DND-41 (cell line): Measurements from ENCODE around the gene CCDC92B.

Experiments
- ATAC-seq: fragments of 200-7000 bp; cut with Tn5 transposase; 3 replicates; pipeline ENCODE4 v1.9.1; 2021; ENCODE audit warnings: low read depth; ENCODE audit not compliant: insufficient read depth
- DNase-seq: peaks from one replicate; pipeline ENCODE4 v3.0.0-alpha.2; 2020
- H2AFZ ChIP-seq: 2 replicates; pipeline ENCODE4 v1.6.0; 2012; ENCODE audit warnings: low read depth, low read length
- H3K27ac ChIP-seq: 2 replicates; pipeline ENCODE4 v1.5.1; 2012; ENCODE audit warnings: low read length, inconsistent platforms
- H3K27me3 ChIP-seq: fragments of 200-600 bp; sonication (generic); 2 replicates; pipeline ENCODE4 v1.6.0; 2012; ENCODE audit warnings: low read length, mild to moderate bottlenecking, inconsistent platforms; ENCODE audit not compliant: insufficient read depth, poor library complexity
- H3K36me3 ChIP-seq: 2 replicates; pipeline ENCODE4 v1.5.1; 2012; ENCODE audit warnings: low read length, inconsistent platforms; ENCODE audit not compliant: insufficient read depth
- H3K4me1 ChIP-seq: 2 replicates; pipeline ENCODE4 v1.5.1; 2012; ENCODE audit warnings: mild to moderate bottlenecking, low read length; ENCODE audit not compliant: insufficient read depth
- H3K4me2 ChIP-seq: 2 replicates; pipeline ENCODE4 v1.6.0; 2012; ENCODE audit warnings: mild to moderate bottlenecking, moderate library complexity, low read length, inconsistent platforms; ENCODE audit not compliant: insufficient read depth
- H3K4me3 ChIP-seq, 2 experiments: fragments of 200-600 bp in 1 of 2; shearing (Covaris generic) in 1 of 2; 2 replicates each; pipeline ENCODE4 v1.5.1; 2012 to 2016; ENCODE audit warnings: inconsistent platforms in 2 of 2, low read length in 2 of 2, mild to moderate bottlenecking in 2 of 2, low read depth in 1 of 2, moderate library complexity in 1 of 2
- H3K79me2 ChIP-seq: 2 replicates; pipeline ENCODE4 v1.6.0; 2012; ENCODE audit warnings: low read length, inconsistent platforms; ENCODE audit not compliant: insufficient read depth
- H3K9ac ChIP-seq: 2 replicates; pipeline ENCODE4 v1.6.0; 2012; ENCODE audit warnings: low read depth, mild to moderate bottlenecking, inconsistent platforms, low read length, moderate library complexity
- H3K9me3 ChIP-seq: 2 replicates; pipeline ENCODE4 v1.5.1; 2012; ENCODE audit warnings: low read length, moderate library complexity, mild to moderate bottlenecking, inconsistent platforms; ENCODE audit not compliant: insufficient read depth, severe bottlenecking
- H4K20me1 ChIP-seq: 2 replicates; pipeline ENCODE4 v1.6.0; 2012; ENCODE audit warnings: low read length; ENCODE audit not compliant: insufficient read depth
- CTCF ChIP-seq: IDR thresholded peaks from 2 replicates; pipeline ENCODE4 v1.5.1; 2012; ENCODE audit warnings: borderline replicate concordance, low read length, moderate library complexity, mild to moderate bottlenecking; ENCODE audit not compliant: poor library complexity, severe bottlenecking; ENCODE audit errors: extremely low read depth
- EZH2 ChIP-seq: IDR thresholded peaks from 3 replicates; pipeline ENCODE4 v1.6.1; 2012; ENCODE audit warnings: borderline replicate concordance, low read depth, mild to moderate bottlenecking, moderate library complexity, low read length, inconsistent platforms; ENCODE audit not compliant: severe bottlenecking

The CCDC92B gene

GRCh38 chr17:2693561-2694380, 55.7 kb downstream of the CCDC92B start:
- H3K9ac ChIP-seq: no peak overlapping the region
- TF ChIP-seq EZH2 (no peak), CTCF (no peak)
- DNase-seq: no peak
- no peaks in the 10 kb centered on the region for H3K9me3 ChIP-seq
- H3K79me2 ChIP-seq: no peaks in the 10 kb centered on the region
- H3K4me2 ChIP-seq: no peak overlapping the region
- H4K20me1 ChIP-seq: peaks cover 36% of the 10 kb centered on the region
- H3K36me3 ChIP-seq: peaks cover 82% of the 10 kb centered on the region
- no peak overlapping the region for H2AFZ ChIP-seq
- no peaks in the 10 kb centered on the region for H3K27me3 ChIP-seq
- H3K27ac ChIP-seq: no peak overlapping the region
- no peak overlapping the region for H3K4me3 ChIP-seq
- no peak for ATAC-seq
- no peaks in the 10 kb centered on the region for H3K4me1 ChIP-seq

- H3K27me3 ChIP-seq: no peaks in the 10 kb centered on the region
- H3K4me1 ChIP-seq: no peaks in the 10 kb centered on the region
- no peak overlapping the region for H2AFZ ChIP-seq
- no peak for DNase-seq
- H4K20me1 ChIP-seq: peaks cover 36% of the 10 kb centered on the region
- no peak overlapping the region for H3K27ac ChIP-seq
- H3K9ac ChIP-seq: no peak overlapping the region
- no peaks in the 10 kb centered on the region for H3K9me3 ChIP-seq
- no peak for ATAC-seq
- no peak overlapping the region for H3K4me3 ChIP-seq
- H3K36me3 ChIP-seq: peaks cover 78% of the 10 kb centered on the region
- TF ChIP-seq EZH2 (no peak), CTCF (no peak)
- no peak overlapping the region for H3K4me2 ChIP-seq
- H3K79me2 ChIP-seq: no peaks in the 10 kb centered on the region
Observed at GRCh38 chr17:2692781-2693135, 56.7 kb downstream of the CCDC92B start.

GRCh38 chr17:2691965-2692780, 57.3 kb downstream of the CCDC92B start:
- no peak for ATAC-seq
- H4K20me1 ChIP-seq: peaks cover 37% of the 10 kb centered on the region
- TF ChIP-seq CTCF: no peak
- TF ChIP-seq EZH2: no peak

More at GRCh38 chr17:2691965-2692780, 57.3 kb downstream of the CCDC92B start:
- Histone ChIP-seq H3K27me3 (no peaks in the 10 kb centered on the region), H3K4me1 (no peaks in the 10 kb centered on the region), H3K79me2 (no peaks in the 10 kb centered on the region), H3K9ac (no peak overlapping the region), H3K9me3 (no peaks in the 10 kb centered on the region), H3K4me3 (no peak overlapping the region), H3K27ac (no peak overlapping the region), H2AFZ (no peak overlapping the region), H3K4me2 (no peak overlapping the region), H3K36me3 (peaks cover 72% of the 10 kb centered on the region)
- DNase-seq: no peak
